Measurements from ENCODE around the gene CRISPLD2. TPM values are rescaled to one million over a fixed set of nuclear protein-coding genes. Genes with fewer than 3 reads are reported as not detected.

Gene CRISPLD2
- total and polyA plus RNA-seq, 9 of the 15 experiments (the other 6 are each of a cell fraction or from before 2014, with no cell fraction given): 0.03 to 0.24 (median 0.04) TPM; not detected in 4

GRCh38 chr16:84875846-84876245 lies 56.1 kb downstream of the CRISPLD2 start (continued):
- no peak for TF ChIP-seq MGA (IDR thresholded peaks at IDR 0.05)
- TF ChIP-seq C11orf30 (IDR thresholded peaks at IDR 0.05; ENCODE audit: low read depth): 0 out of 2 replicates have a peak, but pooled peaks have one; percentile 18
- TF ChIP-seq MYNN (IDR thresholded peaks at IDR 0.05): no peak
- TF ChIP-seq MYNN (CRISPR knock-in tag; IDR thresholded peaks at IDR 0.05): no peak
- TF ChIP-seq ATF3 (IDR thresholded peaks at IDR 0.05): peak; percentile 87
- no peak for TF ChIP-seq ATF3 (CRISPR knock-in tag; conservative IDR thresholded peaks at IDR 0.05)
- no peak for TF ChIP-seq NFE2L1 (tag; IDR thresholded peaks at IDR 0.05; ENCODE audit: borderline replicate concordance, low read depth)
- TF ChIP-seq HCFC1 (IDR thresholded peaks at IDR 0.05; ENCODE audit: low read depth, low read length): no peak
- TF ChIP-seq BCL6 (CRISPR knock-in tag; IDR thresholded peaks at IDR 0.05): no peak
- TF ChIP-seq, protein P1, sequence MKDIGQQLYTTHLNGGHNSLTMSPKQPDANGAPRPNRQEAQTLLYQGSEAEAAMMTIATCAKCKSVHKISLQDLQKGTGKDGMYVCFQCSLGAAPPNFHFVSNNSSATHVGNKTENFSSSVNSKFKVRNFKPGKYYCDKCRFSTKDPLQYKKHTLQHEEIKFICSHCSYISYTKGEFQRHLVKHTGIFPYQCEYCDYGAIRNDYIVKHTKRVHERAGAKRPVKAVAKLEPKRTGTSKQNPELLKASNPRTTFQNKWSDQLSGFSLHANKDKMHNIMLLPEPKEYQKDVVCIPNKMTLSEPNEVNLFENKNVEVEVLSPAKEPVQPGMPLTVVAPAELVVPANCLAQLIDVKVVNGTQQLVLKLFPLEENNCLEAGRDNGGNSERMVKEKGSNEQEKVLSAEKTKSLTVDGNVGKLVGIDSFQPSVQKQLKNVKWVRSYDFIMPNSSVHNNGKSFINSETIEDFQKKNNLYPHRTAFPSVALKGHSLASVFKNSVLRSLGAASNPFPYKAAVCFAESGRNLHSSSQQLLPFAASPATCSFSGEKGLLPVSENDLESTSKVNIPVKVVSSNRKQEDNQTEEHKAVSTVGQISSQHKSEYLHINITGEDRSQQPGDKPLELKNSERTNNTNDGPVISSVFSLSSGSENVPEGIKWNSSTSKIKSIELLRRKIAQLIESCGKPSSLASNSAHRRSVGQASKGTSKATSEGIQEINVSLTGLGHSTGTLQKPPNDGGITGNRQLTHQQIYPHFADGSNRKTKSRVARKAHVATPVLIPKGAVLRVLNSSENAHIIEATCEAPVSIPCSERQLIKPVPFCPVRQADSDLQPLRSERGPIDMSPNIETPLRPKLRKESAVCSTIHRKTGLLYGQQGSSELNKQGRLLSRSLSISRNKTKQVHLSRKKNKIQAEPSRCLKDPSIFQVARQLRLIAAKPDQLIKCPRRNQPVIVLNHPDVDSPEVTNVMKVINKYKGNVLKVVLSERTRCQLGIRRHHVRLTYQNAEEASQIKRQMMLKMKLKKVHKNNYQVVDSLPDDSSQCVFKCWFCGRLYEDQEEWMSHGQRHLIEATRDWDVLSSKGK (CRISPR knock-in tag; IDR thresholded peaks at IDR 0.05): no peak
- TF ChIP-seq, protein P2, sequence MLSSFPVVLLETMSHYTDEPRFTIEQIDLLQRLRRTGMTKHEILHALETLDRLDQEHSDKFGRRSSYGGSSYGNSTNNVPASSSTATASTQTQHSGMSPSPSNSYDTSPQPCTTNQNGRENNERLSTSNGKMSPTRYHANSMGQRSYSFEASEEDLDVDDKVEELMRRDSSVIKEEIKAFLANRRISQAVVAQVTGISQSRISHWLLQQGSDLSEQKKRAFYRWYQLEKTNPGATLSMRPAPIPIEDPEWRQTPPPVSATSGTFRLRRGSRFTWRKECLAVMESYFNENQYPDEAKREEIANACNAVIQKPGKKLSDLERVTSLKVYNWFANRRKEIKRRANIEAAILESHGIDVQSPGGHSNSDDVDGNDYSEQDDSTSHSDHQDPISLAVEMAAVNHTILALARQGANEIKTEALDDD (IDR thresholded peaks at IDR 0.05): no peak
- peak; percentile 45; the same call in 1 of the 2 replicates for TF ChIP-seq JUNB (CRISPR knock-in tag; conservative IDR thresholded peaks at IDR 0.05)
- no peak for TF ChIP-seq MAFK (IDR thresholded peaks at IDR 0.05; ENCODE audit: low read length)
